ENCODE measurements around the gene CNKSR3.

The CNKSR3 gene

GRCh38 chr6:154500769-154501577 lies 9.5 kb downstream of the CNKSR3 start:
- no peak for DNase-seq

GRCh38 chr6:154499855-154500589 lies 10.5 kb downstream of the CNKSR3 start:
- no peak for DNase-seq

GRCh38 chr6:154498340-154498934 lies 12.0 kb downstream of the CNKSR3 start:
- DNase-seq: no peak

GRCh38 chr6:154496793-154497517 lies 13.5 kb downstream of the CNKSR3 start:
- DNase-seq: no peak

GRCh38 chr6:154496186-154496585 lies 14.3 kb downstream of the CNKSR3 start:
- no peak for DNase-seq

GRCh38 chr6:154494592-154495311 lies 15.7 kb downstream of the CNKSR3 start:
- no peak for DNase-seq

GRCh38 chr6:154491567-154492470 lies 18.7 kb downstream of the CNKSR3 start:
- DNase-seq: no peak

- no peak for DNase-seq
Measured at GRCh38 chr6:154489822-154490221, 20.7 kb downstream of the CNKSR3 start.

- no peak for DNase-seq
Measured at GRCh38 chr6:154488802-154489437, 21.6 kb downstream of the CNKSR3 start.

- no peak for DNase-seq
Measured at GRCh38 chr6:154488248-154488593, 22.3 kb downstream of the CNKSR3 start.

- DNase-seq: no peak
Measured at GRCh38 chr6:154487367-154488247, 22.9 kb downstream of the CNKSR3 start.

- no peak for DNase-seq
Measured at GRCh38 chr6:154485815-154486214, 24.7 kb downstream of the CNKSR3 start.

GRCh38 chr6:154484942-154485341 lies 25.5 kb downstream of the CNKSR3 start:
- DNase-seq: no peak

- DNase-seq: no peak
Measured at GRCh38 chr6:154482858-154483257, 27.6 kb downstream of the CNKSR3 start.

GRCh38 chr6:154481521-154482013 lies 28.9 kb downstream of the CNKSR3 start:
- DNase-seq: no peak

- no peak for DNase-seq
Measured at GRCh38 chr6:154479771-154480639, 30.5 kb downstream of the CNKSR3 start.

- no peak for DNase-seq
Measured at GRCh38 chr6:154479351-154479769, 31.1 kb downstream of the CNKSR3 start.

- no peak for DNase-seq
Measured at GRCh38 chr6:154478701-154479060, 31.8 kb downstream of the CNKSR3 start.

Data from stimulated activated naive CD4-positive, alpha-beta T cell (primary cell).